Progenitor cell of endocrine pancreas (in vitro differentiated cells): ENCODE measurements around the gene CLSTN2. TPM values are rescaled to one million over a fixed set of nuclear protein-coding genes. Genes with fewer than 3 reads are reported as not detected.

Experiments
- DNase-seq: peaks from one replicate; pipeline ENCODE4 v3.0.0; 2021; ENCODE audit warnings: low spot score; ENCODE audit not compliant: unreplicated experiment
- H3K27ac Mint-ChIP-seq: 2 replicates; pipeline ENCODE4 v1.8.0; 2021; ENCODE audit warnings: mild to moderate bottlenecking, moderate library complexity, mixed read lengths
- H3K27me3 Mint-ChIP-seq: 2 replicates; pipeline ENCODE4 v1.8.0; 2021; ENCODE audit warnings: mixed read lengths
- H3K36me3 Mint-ChIP-seq: 2 replicates; pipeline ENCODE4 v1.8.0; 2022; ENCODE audit warnings: mixed read lengths; ENCODE audit not compliant: insufficient read depth
- H3K4me1 Mint-ChIP-seq: 2 replicates; pipeline ENCODE4 v1.8.0; 2021; ENCODE audit warnings: low read depth, mixed read lengths
- H3K4me3 Mint-ChIP-seq: 2 replicates; pipeline ENCODE4 v1.8.0; 2021; ENCODE audit warnings: low read depth, mild to moderate bottlenecking, moderate library complexity, mixed read lengths
- H3K9me3 Mint-ChIP-seq: 2 replicates; pipeline ENCODE4 v1.8.0; 2021; ENCODE audit warnings: low read depth, mixed read lengths
- total RNA-seq: library from RNA; stranded (reverse); gene quantifications from 2 replicates; pipeline ENCODE4 v1.2.1, GENCODE V29; 2021
- TF ChIP-seq, protein P1 (sequence below): fragments of 200-600 bp; sonication (generic); IDR thresholded peaks from one replicate; pipeline ENCODE4 v1.5.0; 2021; ENCODE audit warnings: antibody characterized with exemption, mild to moderate bottlenecking; ENCODE audit not compliant: unreplicated experiment

CLSTN2 gene
- total RNA-seq, 1 donor from 2014 or later: 2.8 TPM

DNA sequence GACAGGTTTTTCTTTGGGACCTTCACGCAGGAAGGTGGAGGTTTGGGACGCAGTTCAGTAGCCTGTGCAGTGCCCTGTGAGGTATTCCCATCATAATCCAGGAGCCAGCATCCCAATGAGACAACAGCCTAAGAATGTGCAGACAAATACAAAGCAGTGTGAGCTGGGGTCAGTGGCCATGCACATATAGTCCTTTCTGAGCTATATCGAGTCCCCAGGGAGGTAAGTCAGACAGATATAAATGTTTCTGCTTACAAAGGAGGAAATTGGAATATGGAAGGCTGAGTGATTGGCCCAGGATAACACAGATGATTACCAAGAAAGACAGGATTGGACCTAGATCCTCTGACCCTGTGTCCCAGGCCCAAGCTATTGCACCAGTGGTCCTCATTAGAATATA lies 526.3 kb downstream of the CLSTN2 start:
- Mint-ChIP-seq H3K4me1 (no peaks in the 10 kb centered on the region), H3K27me3 (peaks cover 16% of the 10 kb centered on the region), H3K36me3 (no peaks in the 10 kb centered on the region), H3K4me3 (no peak overlapping the region), H3K9me3 (no peaks in the 10 kb centered on the region), H3K27ac (no peak overlapping the region)
- TF ChIP-seq, protein P1, sequence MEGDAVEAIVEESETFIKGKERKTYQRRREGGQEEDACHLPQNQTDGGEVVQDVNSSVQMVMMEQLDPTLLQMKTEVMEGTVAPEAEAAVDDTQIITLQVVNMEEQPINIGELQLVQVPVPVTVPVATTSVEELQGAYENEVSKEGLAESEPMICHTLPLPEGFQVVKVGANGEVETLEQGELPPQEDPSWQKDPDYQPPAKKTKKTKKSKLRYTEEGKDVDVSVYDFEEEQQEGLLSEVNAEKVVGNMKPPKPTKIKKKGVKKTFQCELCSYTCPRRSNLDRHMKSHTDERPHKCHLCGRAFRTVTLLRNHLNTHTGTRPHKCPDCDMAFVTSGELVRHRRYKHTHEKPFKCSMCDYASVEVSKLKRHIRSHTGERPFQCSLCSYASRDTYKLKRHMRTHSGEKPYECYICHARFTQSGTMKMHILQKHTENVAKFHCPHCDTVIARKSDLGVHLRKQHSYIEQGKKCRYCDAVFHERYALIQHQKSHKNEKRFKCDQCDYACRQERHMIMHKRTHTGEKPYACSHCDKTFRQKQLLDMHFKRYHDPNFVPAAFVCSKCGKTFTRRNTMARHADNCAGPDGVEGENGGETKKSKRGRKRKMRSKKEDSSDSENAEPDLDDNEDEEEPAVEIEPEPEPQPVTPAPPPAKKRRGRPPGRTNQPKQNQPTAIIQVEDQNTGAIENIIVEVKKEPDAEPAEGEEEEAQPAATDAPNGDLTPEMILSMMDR: no peak
- no peak for DNase-seq

DNA sequence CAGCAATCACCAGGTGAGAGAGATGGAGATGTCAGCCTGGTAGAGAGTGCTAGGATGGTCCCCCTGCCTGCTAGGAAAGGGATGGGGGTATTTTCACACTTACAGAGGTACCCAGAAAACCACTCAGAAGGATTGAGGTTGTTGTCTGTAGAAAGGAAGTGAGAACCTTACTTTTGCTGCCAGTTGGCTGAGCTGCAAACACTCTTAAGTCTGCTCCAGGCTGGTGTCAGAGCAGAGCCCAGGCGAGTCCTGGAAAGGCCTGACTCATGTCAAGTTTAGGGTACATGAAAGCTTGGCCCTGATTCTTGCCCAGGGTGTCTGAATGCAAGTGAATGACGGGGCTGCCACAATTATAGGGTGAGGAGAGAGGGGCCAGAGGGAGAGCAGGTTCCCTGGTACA lies 528.4 kb downstream of the CLSTN2 start:
- TF ChIP-seq, protein P1: no peak
- DNase-seq: no peak
- Mint-ChIP-seq H3K27ac (no peak overlapping the region), H3K36me3 (no peaks in the 10 kb centered on the region), H3K4me3 (no peak overlapping the region), H3K27me3 (peaks cover 16% of the 10 kb centered on the region), H3K4me1 (no peaks in the 10 kb centered on the region), H3K9me3 (no peaks in the 10 kb centered on the region)

DNA sequence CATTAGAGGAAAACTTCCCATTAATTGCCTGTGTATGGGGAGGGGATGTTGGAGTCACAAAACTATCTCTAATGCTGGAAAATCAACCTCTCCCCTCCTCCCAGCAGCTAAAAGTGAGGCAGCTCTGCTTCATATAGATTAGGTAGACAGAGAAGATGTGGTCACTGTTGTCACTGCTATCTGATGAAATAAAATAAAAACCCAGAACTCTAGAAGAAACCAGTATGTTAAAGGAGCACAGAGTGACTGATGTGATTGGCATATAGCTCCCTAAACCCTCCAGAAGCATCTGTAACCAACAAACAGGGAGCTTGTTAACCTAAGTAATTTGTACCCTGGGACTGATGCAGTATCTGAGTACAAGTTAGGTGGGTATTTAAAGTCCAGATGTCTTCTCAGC lies 531.0 kb downstream of the CLSTN2 start:
- H3K4me1 Mint-ChIP-seq: peaks cover 5% of the 10 kb centered on the region
- H3K36me3 Mint-ChIP-seq: no peaks in the 10 kb centered on the region
- TF ChIP-seq, protein P1: no peak
- no peak overlapping the region for H3K4me3 Mint-ChIP-seq
- H3K9me3 Mint-ChIP-seq: no peaks in the 10 kb centered on the region
- DNase-seq: no peak
- no peak overlapping the region for H3K27ac Mint-ChIP-seq
- peaks cover 14% of the 10 kb centered on the region for H3K27me3 Mint-ChIP-seq

DNA sequence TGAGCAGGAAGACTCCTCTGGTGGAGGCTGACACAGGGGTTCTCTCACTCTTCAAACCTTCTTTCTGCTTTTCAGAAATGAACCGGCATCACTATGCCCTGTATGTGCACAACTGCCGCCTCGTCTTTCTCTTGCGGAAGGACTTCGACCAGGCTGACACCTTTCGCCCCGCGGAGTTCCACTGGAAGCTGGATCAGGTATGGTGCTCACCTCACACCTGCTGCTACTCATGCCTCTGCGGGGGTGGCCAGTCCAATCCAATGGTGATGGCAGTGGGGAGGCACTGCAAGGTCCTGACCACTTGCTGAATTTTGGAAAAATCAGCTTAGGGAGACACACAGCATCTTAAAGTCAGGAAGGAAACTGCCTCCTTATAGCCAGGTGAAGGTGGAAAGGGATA lies 531.5 kb downstream of the CLSTN2 start:
- TF ChIP-seq, protein P1: no peak
- Mint-ChIP-seq H3K27me3 (peaks cover 14% of the 10 kb centered on the region), H3K27ac (no peak overlapping the region), H3K4me1 (peaks cover 5% of the 10 kb centered on the region), H3K9me3 (no peaks in the 10 kb centered on the region), H3K36me3 (no peaks in the 10 kb centered on the region), H3K4me3 (no peak overlapping the region)
- DNase-seq: no peak

DNA sequence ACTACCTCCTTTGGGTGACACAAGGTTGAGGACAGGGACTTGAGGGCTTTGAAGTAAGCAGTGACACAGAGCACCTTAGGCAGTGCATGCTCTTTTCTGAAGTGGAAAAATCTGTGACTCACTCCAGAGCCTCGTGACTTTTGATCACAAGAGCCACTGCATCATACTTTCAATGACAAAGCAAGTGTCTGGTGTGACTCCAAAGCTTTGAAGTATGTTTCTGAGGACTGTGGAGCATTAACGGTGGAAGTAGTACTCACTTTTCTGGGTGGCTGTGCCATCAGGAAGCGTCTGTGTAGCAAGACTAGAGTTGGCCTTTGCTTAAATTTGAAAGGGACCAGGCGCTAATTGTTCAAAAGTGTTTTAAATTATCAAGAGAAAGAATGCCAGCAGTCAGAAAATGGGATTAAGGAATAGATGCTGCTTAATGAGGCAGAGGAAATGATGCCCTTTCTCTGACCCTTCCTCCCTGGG lies 532.2 kb downstream of the CLSTN2 start:
- H3K4me3 Mint-ChIP-seq: no peak overlapping the region
- TF ChIP-seq, protein P1: no peak
- peaks cover 5% of the 10 kb centered on the region for H3K4me1 Mint-ChIP-seq
- no peaks in the 10 kb centered on the region for H3K9me3 Mint-ChIP-seq
- H3K27ac Mint-ChIP-seq: no peak overlapping the region
- no peaks in the 10 kb centered on the region for H3K36me3 Mint-ChIP-seq
- DNase-seq: no peak
- peaks cover 14% of the 10 kb centered on the region for H3K27me3 Mint-ChIP-seq
